ENCODE data around the gene SOD3.

- no peak for TF ChIP-seq ZNF274 (IDR thresholded peaks at IDR 0.05; ENCODE audit: low read depth, low read length)
- TF ChIP-seq SUZ12 (IDR thresholded peaks at IDR 0.05; ENCODE audit: extremely low read depth, insufficient read depth, insufficient read length): no peak
- TF ChIP-seq YY1 (IDR thresholded peaks at IDR 0.05; ENCODE audit: insufficient read depth, insufficient read length): no peak
Measured at GRCh38 chr4:24808955-24809354, 13.6 kb downstream of the SOD3 start.

Data from NT2/D1 (cell line).